HepG2 (cell line): ENCODE results near the gene PSME3IP1. TPM values are rescaled to one million over a fixed set of nuclear protein-coding genes. Genes with fewer than 3 reads are reported as not detected.

Source experiments
- CEBPG ChIP-seq: IDR thresholded peaks from 2 replicates; pipeline ENCODE4 v1.6.1; 2016
- CREB1 ChIP-seq, 2 experiments: fragments of 450-650 bp in 1 of 2; IDR thresholded peaks; 2 replicates each; pipeline ENCODE4 v1.6.1; 2016 to 2017; ENCODE audit warnings: control low read depth in 1 of 2, mild to moderate bottlenecking in 1 of 2, missing compliant biosample characterization in 1 of 2, missing genetic modification characterization in 1 of 2
- FOXA1 ChIP-seq, 2 experiments: fragments of 450-650 bp in 1 of 2; sonication (generic) in 1 of 2; formaldehyde crosslinking in 1 of 2; IDR thresholded peaks; 2 replicates each; pipeline versions ENCODE4 v1.4.0 to v1.6.1; 2016 to 2020; ENCODE audit warnings: missing genetic modification reagents in 1 of 2
- JUND ChIP-seq: sonication (generic); formaldehyde crosslinking; IDR thresholded peaks from 2 replicates; pipeline ENCODE4 v1.8.0; 2022; ENCODE audit warnings: mild to moderate bottlenecking, missing genetic modification reagents
- KAT7 ChIP-seq: IDR thresholded peaks from 2 replicates; pipeline ENCODE4 v1.6.1; 2018; ENCODE audit warnings: borderline replicate concordance, missing compliant biosample characterization
- ZBTB33 ChIP-seq: sonication (generic); formaldehyde crosslinking; IDR thresholded peaks from 2 replicates; pipeline ENCODE4 v1.4.0; 2020; ENCODE audit warnings: missing genetic modification reagents
- ZBTB34 ChIP-seq: sonication (generic); formaldehyde crosslinking; IDR thresholded peaks from 2 replicates; pipeline ENCODE4 v1.8.0; 2022; ENCODE audit warnings: mild to moderate bottlenecking, missing genetic modification reagents
- ZBTB4 ChIP-seq: sonication (generic); formaldehyde crosslinking; IDR thresholded peaks from 2 replicates; pipeline ENCODE4 v1.4.0; 2020; ENCODE audit warnings: missing genetic modification reagents, mild to moderate bottlenecking, borderline replicate concordance
- ZFP82 ChIP-seq: sonication (generic); formaldehyde crosslinking; IDR thresholded peaks from 2 replicates; pipeline ENCODE4 v1.5.1; 2020; ENCODE audit warnings: mild to moderate bottlenecking, missing genetic modification reagents, borderline replicate concordance
- ZNF350 ChIP-seq: sonication (generic); formaldehyde crosslinking; IDR thresholded peaks from 2 replicates; pipeline ENCODE4 v1.4.0; 2020; ENCODE audit warnings: mild to moderate bottlenecking, low read depth, missing genetic modification reagents, borderline replicate concordance
- ZNF362 ChIP-seq: sonication (generic); formaldehyde crosslinking; IDR thresholded peaks from 2 replicates; pipeline ENCODE4 v1.4.0; 2020; ENCODE audit warnings: missing genetic modification reagents, mild to moderate bottlenecking, borderline replicate concordance
- ZNF460 ChIP-seq: sonication (generic); formaldehyde crosslinking; IDR thresholded peaks from 2 replicates; pipeline ENCODE4 v1.5.1; 2020; ENCODE audit warnings: missing genetic modification reagents, mild to moderate bottlenecking, borderline replicate concordance
- polyA plus RNA-seq, 8 experiments: library from polyadenylated mRNA; depleted of rRNA in 3 of 8; stranded (reverse) in 7 of 8; unstranded in 1 of 8; fragments of >200 nt; fragmentation: Illumina TruSeq in 4 of 8; extraction: Trizol in 4 of 8; gene quantifications; 2 replicates each; pipeline versions ENCODE4 v1.2.1 to v1.2.3, GENCODE V29; 2011 to 2016; ENCODE audit warnings: low read depth in 4 of 8, missing spikeins in 1 of 8, mixed read lengths in 1 of 8; ENCODE audit not compliant: insufficient read depth in 1 of 8
- total RNA-seq, 5 experiments: library from RNA; depleted of rRNA; stranded (reverse); fragments of >200 nt; fragmentation: Illumina TruSeq; extraction: Trizol; gene quantifications; 2 replicates each; pipeline ENCODE4 v1.2.3, GENCODE V29; 2016; ENCODE audit warnings: low read depth in 1 of 5

Gene PSME3IP1
- total and polyA plus RNA-seq, 2 of the 13 experiments (the other 11 are each of a cell fraction or from before 2014, with no cell fraction given): 90.8 to 99.8 TPM

GRCh38 chr16:57192720-57193486 is 7.1 kb upstream of the PSME3IP1 start (continued):
- TF ChIP-seq ZNF362 (peak; percentile 52; the same call in 1 of the 2 replicates), ZFP82 (CRISPR knock-in tag) (0 out of 2 replicates have a peak, but pooled peaks have one; percentile 26), ZNF460 (CRISPR knock-in tag) (peak; percentile 86), ZBTB33 (CRISPR knock-in tag) (peak; percentile 91), ZNF350 (CRISPR knock-in tag) (no peak), CEBPG (peak; percentile 37; the same call in 1 of the 2 replicates), JUND (CRISPR knock-in tag) (no peak), KAT7 (CRISPR knock-in tag) (0 out of 2 replicates have a peak, but pooled peaks have one; percentile 12), FOXA1 (IDR thresholded peaks at IDR 0.05) (no peak), FOXA1 (CRISPR knock-in tag; IDR thresholded peaks at IDR 0.05) (no peak), ZBTB4 (CRISPR knock-in tag) (0 out of 2 replicates have a peak, but pooled peaks have one; percentile 35), CREB1 (IDR thresholded peaks at IDR 0.05) (no peak), CREB1 (CRISPR knock-in tag; IDR thresholded peaks at IDR 0.05) (0 out of 2 replicates have a peak, but pooled peaks have one; percentile 34), ZBTB34 (CRISPR knock-in tag) (0 out of 2 replicates have a peak, but pooled peaks have one; percentile 32)
